ENCODE results near the gene GLRX3. TPM values are rescaled to one million over a fixed set of nuclear protein-coding genes. Genes with fewer than 3 reads are reported as not detected.

Gene GLRX3
- total and polyA plus RNA-seq, 10 of the 15 experiments (the other 5 are each of a cell fraction or from before 2014, with no cell fraction given), result 94.7 to 209 (median 131) TPM

DNA sequence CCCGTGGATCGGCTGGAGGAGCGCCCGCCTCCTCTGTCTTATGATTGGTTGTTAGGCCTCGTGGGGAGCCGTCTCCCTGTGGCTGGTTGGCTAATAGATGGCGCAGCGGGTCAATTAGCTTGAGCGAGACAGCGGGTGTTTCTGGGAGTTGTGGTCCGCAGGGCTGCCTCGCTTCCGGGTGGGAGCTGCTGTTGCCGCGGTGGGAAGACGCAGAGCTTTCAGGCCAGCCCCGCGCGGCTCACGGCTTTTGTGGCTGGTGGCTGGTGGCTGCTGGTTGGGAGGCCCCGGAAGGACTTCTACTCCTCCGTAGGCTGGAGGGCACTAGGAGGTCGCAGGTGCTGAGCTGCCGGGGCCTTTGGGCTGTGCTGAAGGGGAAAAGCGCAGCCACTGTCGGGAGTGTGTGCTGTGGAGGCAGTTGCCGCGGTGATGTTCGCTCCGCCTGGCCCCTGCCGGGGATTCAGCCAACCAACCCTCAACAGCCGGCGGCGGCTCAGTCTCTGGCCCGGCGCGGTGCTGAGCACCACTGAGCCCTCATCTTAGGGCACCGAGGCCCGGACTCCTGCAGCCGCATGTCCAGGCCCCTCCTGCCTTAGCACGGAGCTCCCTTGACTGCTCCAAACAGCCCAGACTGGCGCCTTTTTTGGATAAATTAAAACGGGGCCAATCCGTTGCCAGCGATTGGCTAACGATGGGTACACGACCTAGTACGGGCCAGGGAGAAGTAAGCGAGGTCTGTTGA, 24.9 kb upstream of the GLRX3 start (continued):
- TF ChIP-seq, protein P1, sequence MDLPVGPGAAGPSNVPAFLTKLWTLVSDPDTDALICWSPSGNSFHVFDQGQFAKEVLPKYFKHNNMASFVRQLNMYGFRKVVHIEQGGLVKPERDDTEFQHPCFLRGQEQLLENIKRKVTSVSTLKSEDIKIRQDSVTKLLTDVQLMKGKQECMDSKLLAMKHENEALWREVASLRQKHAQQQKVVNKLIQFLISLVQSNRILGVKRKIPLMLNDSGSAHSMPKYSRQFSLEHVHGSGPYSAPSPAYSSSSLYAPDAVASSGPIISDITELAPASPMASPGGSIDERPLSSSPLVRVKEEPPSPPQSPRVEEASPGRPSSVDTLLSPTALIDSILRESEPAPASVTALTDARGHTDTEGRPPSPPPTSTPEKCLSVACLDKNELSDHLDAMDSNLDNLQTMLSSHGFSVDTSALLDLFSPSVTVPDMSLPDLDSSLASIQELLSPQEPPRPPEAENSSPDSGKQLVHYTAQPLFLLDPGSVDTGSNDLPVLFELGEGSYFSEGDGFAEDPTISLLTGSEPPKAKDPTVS (IDR thresholded peaks at IDR 0.05; ENCODE audit: low read depth, low read length), result no peak
- TF ChIP-seq HDGF (IDR thresholded peaks at IDR 0.05) (peak; percentile 78), CBX5 (IDR thresholded peaks at IDR 0.05; ENCODE audit: low read depth) (0 out of 2 replicates have a peak, but pooled peaks have one; percentile 10), RFX5 (IDR thresholded peaks at IDR 0.05; ENCODE audit: low read depth, low read length) (0 out of 2 replicates have a peak, but pooled peaks have one; percentile 10), RELB (IDR thresholded peaks at IDR 0.05; ENCODE audit: low read depth) (peak; percentile 1; the same call in 1 of the 2 replicates), DPF2 (IDR thresholded peaks at IDR 0.05) (0 out of 2 replicates have a peak, but pooled peaks have one; percentile 11), SIX5 (IDR thresholded peaks at IDR 0.05; ENCODE audit: low read depth, low read length, severe bottlenecking) (peak; percentile 81), NBN (IDR thresholded peaks at IDR 0.05) (0 out of 2 replicates have a peak, but pooled peaks have one; percentile 37), IKZF1 (conservative IDR thresholded peaks at IDR 0.05) (peak; percentile 77), MEF2A (IDR thresholded peaks at IDR 0.05; ENCODE audit: insufficient read depth, low read depth, low read length) (no peak), ZNF687 (IDR thresholded peaks at IDR 0.05) (peak; percentile 64; the same call in 1 of the 2 replicates), SMAD5 (IDR thresholded peaks at IDR 0.05; ENCODE audit: low read depth) (0 out of 2 replicates have a peak, but pooled peaks have one; percentile 54), CREB1 (IDR thresholded peaks at IDR 0.05; ENCODE audit: low read depth) (no peak), SRF (IDR thresholded peaks at IDR 0.05; ENCODE audit: low read depth in 2 of 2, low read length in 2 of 2) (0 out of 4 replicates have a peak, but pooled peaks of 1 of the 2 experiments have one; percentile 1), NR2C1 (IDR thresholded peaks at IDR 0.05) (peak; percentile 83)
- TF ChIP-seq, protein P2, sequence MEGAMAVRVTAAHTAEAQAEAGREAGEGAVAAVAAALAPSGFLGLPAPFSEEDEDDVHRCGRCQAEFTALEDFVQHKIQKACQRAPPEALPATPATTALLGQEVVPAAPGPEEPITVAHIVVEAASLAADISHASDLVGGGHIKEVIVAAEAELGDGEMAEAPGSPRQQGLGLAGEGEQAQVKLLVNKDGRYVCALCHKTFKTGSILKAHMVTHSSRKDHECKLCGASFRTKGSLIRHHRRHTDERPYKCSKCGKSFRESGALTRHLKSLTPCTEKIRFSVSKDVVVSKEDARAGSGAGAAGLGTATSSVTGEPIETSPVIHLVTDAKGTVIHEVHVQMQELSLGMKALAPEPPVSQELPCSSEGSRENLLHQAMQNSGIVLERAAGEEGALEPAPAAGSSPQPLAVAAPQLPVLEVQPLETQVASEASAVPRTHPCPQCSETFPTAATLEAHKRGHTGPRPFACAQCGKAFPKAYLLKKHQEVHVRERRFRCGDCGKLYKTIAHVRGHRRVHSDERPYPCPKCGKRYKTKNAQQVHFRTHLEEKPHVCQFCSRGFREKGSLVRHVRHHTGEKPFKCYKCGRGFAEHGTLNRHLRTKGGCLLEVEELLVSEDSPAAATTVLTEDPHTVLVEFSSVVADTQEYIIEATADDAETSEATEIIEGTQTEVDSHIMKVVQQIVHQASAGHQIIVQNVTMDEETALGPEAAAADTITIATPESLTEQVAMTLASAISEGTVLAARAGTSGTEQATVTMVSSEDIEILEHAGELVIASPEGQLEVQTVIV (IDR thresholded peaks at IDR 0.05; ENCODE audit: borderline replicate concordance, partially characterized antibody), result peak; percentile 67
- TF ChIP-seq, protein P3, sequence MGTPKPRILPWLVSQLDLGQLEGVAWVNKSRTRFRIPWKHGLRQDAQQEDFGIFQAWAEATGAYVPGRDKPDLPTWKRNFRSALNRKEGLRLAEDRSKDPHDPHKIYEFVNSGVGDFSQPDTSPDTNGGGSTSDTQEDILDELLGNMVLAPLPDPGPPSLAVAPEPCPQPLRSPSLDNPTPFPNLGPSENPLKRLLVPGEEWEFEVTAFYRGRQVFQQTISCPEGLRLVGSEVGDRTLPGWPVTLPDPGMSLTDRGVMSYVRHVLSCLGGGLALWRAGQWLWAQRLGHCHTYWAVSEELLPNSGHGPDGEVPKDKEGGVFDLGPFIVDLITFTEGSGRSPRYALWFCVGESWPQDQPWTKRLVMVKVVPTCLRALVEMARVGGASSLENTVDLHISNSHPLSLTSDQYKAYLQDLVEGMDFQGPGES (IDR thresholded peaks at IDR 0.05), result peak; percentile 84
- TF ChIP-seq, protein P4, sequence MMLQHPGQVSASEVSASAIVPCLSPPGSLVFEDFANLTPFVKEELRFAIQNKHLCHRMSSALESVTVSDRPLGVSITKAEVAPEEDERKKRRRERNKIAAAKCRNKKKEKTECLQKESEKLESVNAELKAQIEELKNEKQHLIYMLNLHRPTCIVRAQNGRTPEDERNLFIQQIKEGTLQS (IDR thresholded peaks at IDR 0.05; ENCODE audit: borderline replicate concordance, extremely low read depth, low read depth, low read length), result no peak
